Measurements from ENCODE around the gene GRN. TPM values are rescaled to one million over a fixed set of nuclear protein-coding genes. Genes with fewer than 3 reads are reported as not detected.

GRN gene
- total RNA-seq, 3 donors from 2014 or later = 282 to 500 (median 411) TPM

DNA sequence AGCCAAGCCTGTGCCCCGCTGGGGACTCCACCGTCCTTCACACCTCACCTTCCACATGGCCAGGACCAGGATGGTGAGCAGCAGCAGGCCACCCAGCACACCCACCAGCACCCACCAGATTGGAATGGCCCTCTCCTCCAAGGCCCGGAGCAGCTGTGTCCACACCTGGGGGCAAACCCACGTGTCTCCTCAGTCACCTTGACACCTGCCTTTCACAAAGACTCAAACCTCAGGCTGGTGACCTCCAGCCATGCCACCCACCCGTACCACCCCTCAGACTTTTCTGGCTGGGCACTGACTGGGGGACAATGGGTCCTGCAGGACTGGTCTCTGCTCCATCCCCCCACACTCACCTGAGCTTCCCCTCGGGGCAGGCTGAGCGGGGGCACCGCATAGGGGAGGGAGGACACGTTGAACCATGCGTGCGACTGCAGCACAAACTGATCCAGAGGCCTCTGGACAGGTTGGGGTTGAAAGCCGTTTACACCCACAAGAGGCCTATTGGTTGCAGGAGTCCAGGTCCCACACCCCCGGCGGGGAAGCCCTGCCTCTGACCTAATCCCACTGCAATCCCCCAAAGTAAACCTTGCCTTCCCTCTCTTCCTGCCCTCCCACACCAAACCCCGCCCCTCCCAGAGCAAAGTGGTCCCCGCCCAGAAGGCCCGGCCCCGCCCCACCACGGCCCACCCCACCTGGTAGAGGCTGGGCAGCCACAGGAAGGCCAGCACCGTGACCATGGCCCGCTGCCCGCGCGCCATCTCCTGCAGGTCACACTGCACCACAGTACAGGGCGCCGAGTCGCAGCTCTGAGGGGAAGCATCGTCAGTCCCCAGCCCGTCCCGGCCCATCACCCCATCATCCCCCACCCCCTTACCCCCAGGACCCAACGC lies 29.4 kb downstream of the GRN start:
- intact Hi-C loops (cut with DNase I, micrococcal nuclease) = no loop called here
- Histone ChIP-seq H3K36me3 (ENCODE audit: low read depth) (no peaks in the 10 kb centered on the region), H3K9me3 (no peaks in the 10 kb centered on the region), H3K4me3 (no peak overlapping the region), H3K4me1 (ENCODE audit: low read depth) (no peaks in the 10 kb centered on the region)
- DNase-seq (peak; percentile 30 to 55 (median 46)), ATAC-seq (peak; percentile 63)
- no peak for TF ChIP-seq CTCF (IDR thresholded peaks at IDR 0.05)

DNA sequence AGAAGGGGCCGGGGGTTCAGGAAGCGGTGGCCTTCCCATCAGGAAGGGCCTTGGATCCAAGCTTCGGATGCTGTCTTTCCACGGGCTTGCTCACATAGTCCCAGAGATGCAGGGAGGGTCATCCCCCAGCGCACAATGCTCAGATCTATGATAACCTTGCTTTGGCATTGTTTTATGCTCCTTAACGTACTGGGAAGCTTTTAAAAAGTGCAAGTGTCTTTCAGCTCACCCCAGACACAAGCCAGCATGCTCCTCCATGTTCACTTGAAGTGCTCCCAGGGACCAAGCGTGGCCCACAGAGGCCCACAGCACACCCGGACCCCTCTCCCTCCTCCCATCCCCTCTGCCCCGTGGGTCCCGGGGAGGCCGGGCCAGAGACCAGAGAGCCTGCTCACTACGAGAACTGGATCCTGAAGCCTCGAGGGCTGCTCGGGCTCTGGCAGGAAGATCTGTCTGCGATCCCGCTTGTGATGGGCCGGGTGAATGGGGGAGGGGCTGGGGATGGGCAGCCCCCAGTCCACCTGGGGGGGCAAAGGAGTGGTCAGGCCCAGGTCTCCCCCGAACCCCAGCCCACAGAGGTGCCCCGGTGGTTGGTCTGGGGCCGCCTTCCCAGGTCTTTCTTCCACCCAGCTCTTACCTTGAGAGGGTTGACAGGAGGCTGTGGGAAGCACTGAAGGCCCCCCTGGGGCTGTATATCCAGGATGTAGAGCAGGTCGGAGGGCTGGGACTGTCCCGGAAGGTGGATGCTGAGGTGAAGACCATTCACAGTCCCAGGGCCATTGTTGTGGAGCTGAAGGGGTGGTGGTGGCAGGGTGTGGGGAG lies 30.3 kb downstream of the GRN start:
- DNase-seq (peak in 1 of 3 donors; percentile 40), ATAC-seq (peak; percentile 22)
- intact Hi-C loops (cut with DNase I, micrococcal nuclease) = no loop called here
- no peak for TF ChIP-seq CTCF (IDR thresholded peaks at IDR 0.05)
- Histone ChIP-seq H3K9me3 (no peaks in the 10 kb centered on the region), H3K36me3 (ENCODE audit: low read depth) (no peaks in the 10 kb centered on the region), H3K4me1 (ENCODE audit: low read depth) (no peaks in the 10 kb centered on the region), H3K4me3 (no peak overlapping the region)

GRCh38 chr17:44376124-44376523 lies 31.0 kb downstream of the GRN start:
- H3K4me1 ChIP-seq (ENCODE audit: low read depth) = no peaks in the 10 kb centered on the region
- intact Hi-C loops (cut with DNase I, micrococcal nuclease) = no loop called here
- H3K9me3 ChIP-seq = no peaks in the 10 kb centered on the region
- peak; percentile 33 for ATAC-seq
- DNase-seq = peak in 2 of 3 donors; percentile 29 to 39
- no peak for TF ChIP-seq CTCF (IDR thresholded peaks at IDR 0.05)
- H3K4me3 ChIP-seq = no peak overlapping the region
- no peaks in the 10 kb centered on the region for H3K36me3 ChIP-seq (ENCODE audit: low read depth)

GRCh38 chr17:44376779-44377178 lies 31.7 kb downstream of the GRN start:
- Histone ChIP-seq H3K9me3 (no peaks in the 10 kb centered on the region), H3K36me3 (ENCODE audit: low read depth) (no peaks in the 10 kb centered on the region), H3K4me1 (ENCODE audit: low read depth) (no peaks in the 10 kb centered on the region), H3K4me3 (no peak overlapping the region)
- intact Hi-C loops (cut with DNase I, micrococcal nuclease) = no loop called here
- no peak for ATAC-seq
- TF ChIP-seq CTCF (IDR thresholded peaks at IDR 0.05) = no peak
- DNase-seq = peak in 1 of 3 donors; percentile 15

DNA sequence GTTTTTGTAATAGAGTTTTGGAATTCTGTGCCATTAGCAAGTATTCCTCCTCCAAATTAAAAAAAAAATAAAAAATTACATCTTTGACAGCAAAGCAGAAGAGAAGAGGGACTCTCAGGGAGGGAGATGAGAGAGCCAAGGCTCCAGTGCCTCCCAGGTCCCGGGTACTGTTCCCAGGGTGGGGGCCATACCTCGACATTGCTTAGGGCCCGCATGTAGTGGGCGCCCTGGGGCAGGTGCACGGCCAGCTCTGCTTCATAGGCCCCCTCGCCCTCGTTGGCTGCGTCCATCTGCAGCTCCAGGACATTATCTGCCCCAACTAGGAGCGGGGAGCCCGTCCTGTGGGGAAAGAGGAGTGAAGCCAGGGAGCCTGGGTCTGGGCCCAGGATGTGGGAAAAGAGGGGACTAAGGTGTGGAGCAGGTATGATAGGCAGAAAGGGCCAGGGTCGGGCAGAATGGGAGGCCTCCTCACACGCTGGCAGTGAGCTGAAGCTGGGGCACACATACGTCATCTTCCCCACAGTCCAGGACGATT lies 33.1 kb downstream of the GRN start:
- no peak for ATAC-seq
- intact Hi-C loops (cut with DNase I, micrococcal nuclease) = no loop called here

More for the DNA sequence above, 33.1 kb downstream of the GRN start:
- Histone ChIP-seq H3K9me3 (no peaks in the 10 kb centered on the region), H3K4me1 (ENCODE audit: low read depth) (no peaks in the 10 kb centered on the region), H3K36me3 (ENCODE audit: low read depth) (no peaks in the 10 kb centered on the region), H3K4me3 (no peak overlapping the region)
- TF ChIP-seq CTCF (IDR thresholded peaks at IDR 0.05) = no peak
- DNase-seq = peak in 1 of 3 donors; percentile 28
